Adipocyte (in vitro differentiated cells): Measurements from ENCODE around the gene NFIA.
"Not testable (repeated sequence)": the region's sequence is repeated elsewhere in the genome, so short reads cannot be mapped to it uniquely, and the experiment has no call there.

ENCODE experiments used
- DNase-seq: peaks from one replicate; pipeline ENCODE4 v3.0.0-alpha.2; 2015; ENCODE audit warnings: low read depth
- H3K27me3 ChIP-seq: replicated peaks from 2 replicates; pipeline ENCODE4 v1.7.0; 2013; ENCODE audit warnings: mild to moderate bottlenecking, low read length, moderate library complexity; ENCODE audit not compliant: control insufficient read depth, insufficient read depth
- H3K36me3 ChIP-seq: 2 replicates; pipeline ENCODE4 v1.7.0; 2013; ENCODE audit warnings: low read length, mild to moderate bottlenecking, moderate library complexity; ENCODE audit not compliant: control insufficient read depth, insufficient read depth, severe bottlenecking
- H3K4me1 ChIP-seq: 2 replicates; pipeline ENCODE4 v1.7.0; 2013; ENCODE audit warnings: mild to moderate bottlenecking, low read length, moderate library complexity; ENCODE audit not compliant: control insufficient read depth, insufficient read depth
- H3K4me3 ChIP-seq: 2 replicates; pipeline ENCODE4 v1.7.0; 2013; ENCODE audit warnings: mild to moderate bottlenecking, low read length, moderate library complexity
- H3K9ac ChIP-seq: 2 replicates; pipeline ENCODE4 v1.7.0; 2013; ENCODE audit warnings: mild to moderate bottlenecking, low read length, moderate library complexity
- H3K9me3 ChIP-seq: 2 replicates; pipeline ENCODE4 v1.7.0; 2013; ENCODE audit warnings: mild to moderate bottlenecking, low read length, moderate library complexity; ENCODE audit not compliant: control insufficient read depth

NFIA gene

DNA sequence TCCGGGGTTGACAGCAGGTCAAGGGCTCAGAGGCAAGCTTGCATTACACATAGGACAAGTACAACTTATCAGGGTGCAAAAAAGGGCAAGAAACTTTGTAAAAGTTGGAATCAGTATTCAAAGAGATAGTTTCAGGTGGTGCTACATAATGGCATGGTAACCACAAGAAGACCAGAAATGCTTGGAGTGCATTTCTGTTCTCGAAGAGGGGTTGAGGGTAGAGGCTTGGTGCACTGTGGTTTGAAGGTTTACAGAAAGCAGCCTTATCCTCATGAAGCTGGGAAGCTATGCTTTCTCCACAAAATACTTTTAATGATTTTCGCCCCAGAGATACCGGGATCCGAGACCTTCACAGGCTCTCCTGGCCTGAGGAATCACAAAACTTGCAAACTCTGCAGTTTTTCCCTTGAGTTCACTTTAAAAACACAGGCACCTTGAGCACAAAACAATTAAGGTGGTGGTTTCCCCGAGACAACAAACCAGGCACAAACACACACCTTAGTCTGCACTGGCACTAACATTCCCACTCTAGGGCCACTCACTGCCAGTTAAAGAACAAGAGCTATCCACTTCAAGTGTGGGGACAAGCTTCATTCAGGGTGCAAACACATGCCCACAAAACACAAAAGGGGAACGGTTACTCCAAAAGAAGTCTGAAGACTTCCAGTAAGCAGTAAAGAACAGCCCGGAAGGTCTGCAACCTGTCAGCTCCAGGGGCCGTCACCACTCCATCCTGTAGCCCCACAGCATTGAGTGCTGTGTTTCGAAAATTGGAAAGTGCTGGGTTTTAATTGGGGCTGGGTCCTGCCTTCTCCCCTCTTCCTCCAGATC lies 29.8 kb upstream of the NFIA start:
- H3K4me1 ChIP-seq: peaks cover 26% of the 10 kb centered on the region
- no peaks in the 10 kb centered on the region for H3K36me3 ChIP-seq
- DNase-seq: no peak
- peak overlapping the region; percentile 76 for H3K4me3 ChIP-seq
- no peaks in the 10 kb centered on the region for H3K27me3 ChIP-seq
- H3K9me3 ChIP-seq: no peaks in the 10 kb centered on the region
- no peak overlapping the region for H3K9ac ChIP-seq

DNA sequence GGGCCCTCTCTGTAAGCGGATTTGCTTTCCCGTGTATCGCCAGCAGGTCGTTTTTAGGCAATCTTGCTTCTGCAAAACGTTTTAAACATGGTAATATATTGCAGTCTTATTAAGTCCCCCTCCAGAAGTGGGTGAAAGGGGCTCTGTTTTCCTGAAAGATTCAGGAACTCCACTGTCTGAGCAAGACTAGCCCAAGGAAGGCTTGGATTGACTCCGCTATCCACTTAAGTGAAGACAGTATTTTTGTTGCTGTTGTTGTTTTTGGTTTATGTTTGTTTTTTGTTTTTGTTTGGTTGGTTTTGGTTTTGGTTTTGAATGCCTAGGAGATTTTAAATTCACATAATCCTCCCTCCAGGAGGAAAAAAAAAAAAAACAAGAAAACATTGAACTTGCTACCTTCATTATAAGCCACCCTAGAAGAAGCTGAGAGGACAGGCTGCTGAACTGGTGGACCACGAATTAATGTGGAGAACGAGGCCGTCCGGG lies 29.1 kb upstream of the NFIA start:
- Histone ChIP-seq H3K9me3 (no peaks in the 10 kb centered on the region), H3K4me3 (peak overlapping the region; percentile 76), H3K4me1 (peaks cover 26% of the 10 kb centered on the region), H3K36me3 (no peaks in the 10 kb centered on the region), H3K9ac (peak overlapping the region; percentile 61), H3K27me3 (no peaks in the 10 kb centered on the region)
- no peak for DNase-seq

DNA sequence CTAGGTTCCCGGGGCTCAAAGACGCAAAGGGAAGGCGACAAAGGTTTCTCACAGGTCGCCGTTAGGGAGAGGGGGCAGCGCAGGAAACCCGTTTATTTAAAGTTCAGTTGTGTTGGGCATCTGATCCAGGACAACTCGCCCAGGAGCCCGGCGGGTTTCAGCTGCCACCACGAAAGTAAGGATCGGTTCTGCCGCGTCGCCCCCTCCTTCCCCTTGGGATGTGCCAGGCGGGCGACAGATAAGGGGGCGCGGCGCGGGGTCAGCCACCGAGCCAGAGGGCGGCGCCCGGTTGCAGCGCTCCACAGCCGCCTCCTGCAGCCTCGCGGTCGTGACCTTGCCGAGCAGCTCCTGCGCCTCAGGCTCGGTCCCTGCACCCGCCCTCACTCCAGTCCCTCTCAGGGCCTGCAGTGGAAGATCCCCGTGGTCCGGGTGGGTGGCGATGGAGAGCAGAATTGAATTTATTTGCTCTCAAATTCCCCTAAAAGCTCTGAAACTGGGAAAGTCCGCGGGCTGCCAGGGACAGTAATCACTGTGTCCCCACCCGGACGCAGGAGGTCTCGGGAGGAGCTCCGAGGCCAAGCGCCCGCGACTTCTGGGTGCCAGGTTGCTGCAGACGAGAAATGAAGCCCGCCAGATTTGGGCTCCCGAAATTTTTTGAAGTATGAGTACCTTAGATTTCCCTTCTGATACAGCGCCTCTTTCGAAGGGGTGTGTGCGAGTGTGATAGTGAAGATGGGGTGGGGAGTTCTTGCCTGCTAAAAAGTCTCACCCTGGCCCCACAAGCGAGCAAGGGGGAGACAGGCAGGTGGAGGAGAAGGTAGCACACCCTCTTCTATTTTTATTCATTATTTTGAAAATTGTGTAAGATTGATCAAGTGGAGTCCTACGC lies 28.4 kb upstream of the NFIA start:
- DNase-seq: no peak
- Histone ChIP-seq H3K9ac (peak overlapping the region; percentile 61), H3K27me3 (no peaks in the 10 kb centered on the region), H3K4me1 (peaks cover 28% of the 10 kb centered on the region), H3K4me3 (peak overlapping the region; percentile 76), H3K36me3 (no peaks in the 10 kb centered on the region), H3K9me3 (no peaks in the 10 kb centered on the region)

DNA sequence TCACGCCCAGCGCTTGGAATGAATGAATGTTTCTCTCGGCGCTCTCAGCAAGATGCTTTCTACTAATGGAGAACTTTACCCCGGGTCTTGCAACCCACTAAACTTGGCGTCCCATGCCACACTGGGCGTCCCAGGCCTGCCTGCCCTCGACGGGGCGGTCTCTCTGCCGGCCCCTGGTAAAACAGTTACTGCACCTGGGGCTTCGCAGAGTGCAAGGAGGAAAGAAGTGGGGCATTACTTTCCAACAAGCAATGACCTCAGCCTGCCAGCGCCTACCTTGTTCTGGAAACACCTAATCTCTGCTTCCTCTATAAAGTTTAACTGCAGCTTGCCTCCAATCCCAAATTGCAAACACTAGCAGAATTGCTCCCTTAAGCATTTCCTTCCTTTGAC lies 27.8 kb upstream of the NFIA start:
- no peak for DNase-seq
- H3K4me3 ChIP-seq: no peak overlapping the region
- peaks cover 28% of the 10 kb centered on the region for H3K4me1 ChIP-seq
- no peaks in the 10 kb centered on the region for H3K27me3 ChIP-seq
- no peaks in the 10 kb centered on the region for H3K9me3 ChIP-seq
- no peaks in the 10 kb centered on the region for H3K36me3 ChIP-seq
- no peak overlapping the region for H3K9ac ChIP-seq

DNA sequence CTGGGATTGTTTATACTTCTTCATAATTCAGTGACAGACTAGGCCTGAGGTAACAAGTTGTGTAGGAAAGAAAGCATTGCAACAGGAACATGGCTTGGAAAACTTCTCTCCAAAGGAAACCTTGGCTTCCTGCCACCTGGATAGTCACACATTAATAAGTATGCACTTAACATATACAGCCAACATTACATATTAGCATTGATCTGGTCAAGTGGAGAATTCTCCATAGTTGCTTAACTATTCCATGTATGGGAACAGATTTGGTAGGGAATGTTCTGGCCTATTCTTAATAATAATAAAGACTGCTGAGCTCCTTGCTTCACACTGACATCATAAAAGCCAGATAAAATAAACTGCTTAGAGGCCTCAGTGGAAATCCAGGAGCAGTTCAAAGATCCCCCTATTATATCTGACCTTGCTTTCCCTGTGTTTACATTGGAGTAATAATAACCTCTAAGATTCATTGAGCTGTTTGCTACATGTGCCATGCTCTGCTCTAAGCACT lies 27.2 kb upstream of the NFIA start:
- Histone ChIP-seq H3K4me1 (peaks cover 25% of the 10 kb centered on the region), H3K27me3 (no peaks in the 10 kb centered on the region), H3K9ac (no peak overlapping the region), H3K4me3 (no peak overlapping the region), H3K36me3 (no peaks in the 10 kb centered on the region), H3K9me3 (no peaks in the 10 kb centered on the region)
- DNase-seq: peak; percentile 34

DNA sequence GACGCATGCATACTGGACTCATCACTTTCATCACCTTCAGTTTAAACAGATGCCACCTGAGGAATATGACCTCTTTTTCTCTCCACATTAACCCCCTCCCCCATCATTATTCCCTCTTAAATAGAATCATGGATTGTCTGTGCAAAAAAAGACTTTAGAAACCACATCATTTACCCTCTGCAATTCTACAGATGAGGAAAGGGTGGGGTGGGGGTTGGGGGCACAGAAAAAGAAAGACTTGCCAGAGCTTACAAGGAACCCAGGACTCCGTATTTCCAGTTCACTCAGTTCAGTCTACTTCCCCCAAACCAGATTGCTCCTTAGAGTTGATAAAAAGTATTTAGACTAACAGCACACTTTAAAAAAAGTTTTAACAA lies 26.2 kb upstream of the NFIA start:
- peak overlapping the region; percentile 92 for H3K9ac ChIP-seq
- peaks cover 24% of the 10 kb centered on the region for H3K4me1 ChIP-seq
- DNase-seq: no peak
- H3K36me3 ChIP-seq: no peaks in the 10 kb centered on the region
- no peaks in the 10 kb centered on the region for H3K9me3 ChIP-seq
- H3K4me3 ChIP-seq: peak overlapping the region; percentile 96
- H3K27me3 ChIP-seq: no peaks in the 10 kb centered on the region

DNA sequence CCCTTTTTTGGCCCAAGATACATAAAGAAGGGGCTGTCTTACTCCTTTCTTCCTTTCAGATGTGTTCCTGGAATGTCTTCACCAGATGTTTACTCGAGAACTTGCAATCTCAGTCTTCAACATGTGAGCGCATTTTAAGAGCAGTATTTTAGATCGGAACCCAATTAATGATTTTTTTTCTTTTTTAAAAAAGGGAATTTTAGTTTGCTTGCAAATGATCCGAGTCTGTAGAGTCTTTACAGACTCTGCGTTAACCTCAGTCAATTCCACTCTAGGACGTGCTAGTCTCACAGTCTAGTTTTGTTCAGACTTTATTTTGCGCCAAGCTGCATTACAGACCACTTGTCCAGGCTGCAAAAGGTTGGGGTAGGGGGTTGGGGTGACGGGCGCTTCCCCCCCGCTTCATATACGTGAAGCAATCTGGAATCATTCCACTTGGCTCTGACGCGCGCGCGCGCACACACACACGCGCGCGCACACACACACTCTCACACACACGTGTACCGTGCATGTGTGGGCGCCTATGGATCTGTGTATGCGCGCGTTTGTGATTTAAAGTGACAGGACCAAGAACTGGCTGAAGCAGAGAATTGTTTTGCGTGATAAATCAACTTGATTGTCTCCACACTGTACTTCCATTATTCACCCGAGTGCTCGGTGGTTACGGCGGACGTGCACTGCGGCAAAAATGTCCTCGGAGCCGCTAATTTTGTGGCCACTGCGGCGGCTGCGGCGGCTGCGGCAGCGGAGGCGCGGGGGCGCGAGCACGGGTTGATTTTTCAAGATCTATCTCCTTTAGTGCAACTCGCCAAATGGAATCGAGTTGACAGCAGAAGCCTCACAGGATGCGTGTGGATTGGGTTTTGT lies 25.6 kb upstream of the NFIA start:
- Histone ChIP-seq H3K9me3 (no peaks in the 10 kb centered on the region), H3K9ac (peak overlapping the region; percentile 92), H3K27me3 (no peaks in the 10 kb centered on the region), H3K36me3 (no peaks in the 10 kb centered on the region), H3K4me3 (peak overlapping the region; percentile 96), H3K4me1 (peaks cover 21% of the 10 kb centered on the region)
- DNase-seq: peak; percentile 79

DNA sequence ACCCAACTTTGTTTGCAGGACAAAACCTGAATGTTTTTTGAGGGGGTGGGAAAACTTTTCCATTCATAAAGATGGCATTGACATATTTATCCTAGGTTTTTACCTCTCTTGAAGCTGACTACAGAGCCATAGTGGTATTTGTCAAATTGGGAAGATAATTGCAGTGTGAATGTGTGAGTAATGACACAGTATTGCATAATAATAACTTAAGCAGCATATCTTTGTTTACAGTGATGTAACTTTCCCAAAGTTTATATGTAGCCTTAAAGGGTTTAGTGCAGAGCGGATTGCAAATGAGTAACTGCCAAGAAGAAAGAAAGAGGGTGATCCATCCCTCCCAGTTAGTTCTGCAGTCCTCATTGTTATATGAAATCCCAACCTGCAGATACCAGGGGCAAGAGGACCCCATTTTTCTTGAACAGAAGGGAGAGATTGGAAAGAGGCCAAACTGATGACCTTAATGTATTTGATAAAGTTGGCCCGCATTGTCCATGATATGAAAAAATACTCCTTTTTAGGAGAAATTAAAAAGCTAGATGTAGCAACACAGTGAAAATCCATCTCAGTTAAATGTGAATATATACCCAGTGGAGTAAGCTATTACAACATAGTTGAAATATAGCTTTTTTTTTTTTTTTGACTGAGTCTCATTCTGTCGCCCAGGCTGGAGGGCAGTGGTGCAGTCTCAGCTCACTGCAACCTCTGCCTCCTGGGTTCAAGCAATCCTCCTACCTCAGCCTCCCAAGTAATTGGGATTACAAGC lies 23.7 kb upstream of the NFIA start:
- Histone ChIP-seq H3K36me3 (no peaks in the 10 kb centered on the region), H3K9ac (no peak overlapping the region), H3K9me3 (no peaks in the 10 kb centered on the region), H3K4me1 (peaks cover 21% of the 10 kb centered on the region), H3K27me3 (no peaks in the 10 kb centered on the region), H3K4me3 (no peak overlapping the region)
- DNase-seq: no peak

DNA sequence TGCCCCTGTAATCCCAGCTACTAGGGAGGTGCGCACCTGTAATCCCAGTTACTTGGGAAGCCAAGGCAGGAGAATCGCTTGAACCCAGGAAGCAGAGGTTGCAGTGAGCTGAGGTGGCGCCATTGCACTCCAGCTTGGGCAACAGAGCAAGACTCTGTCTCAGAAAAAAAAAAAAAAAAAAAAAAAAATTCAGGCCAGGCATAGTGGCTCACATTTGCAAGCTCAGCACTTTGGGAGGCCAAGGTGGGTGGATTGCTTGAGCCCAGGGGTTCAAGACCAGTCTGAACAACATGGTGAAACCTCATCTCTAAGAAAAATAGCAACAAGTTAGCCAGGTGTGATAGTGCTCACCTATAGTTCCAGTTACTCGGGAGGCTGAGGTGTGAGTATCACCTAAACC lies 20.8 kb upstream of the NFIA start:
- H3K36me3 ChIP-seq, DNase-seq, H3K27me3 ChIP-seq, H3K9ac ChIP-seq, H3K4me1 ChIP-seq, H3K4me3 ChIP-seq, H3K9me3 ChIP-seq: not testable (repeated sequence)

DNA sequence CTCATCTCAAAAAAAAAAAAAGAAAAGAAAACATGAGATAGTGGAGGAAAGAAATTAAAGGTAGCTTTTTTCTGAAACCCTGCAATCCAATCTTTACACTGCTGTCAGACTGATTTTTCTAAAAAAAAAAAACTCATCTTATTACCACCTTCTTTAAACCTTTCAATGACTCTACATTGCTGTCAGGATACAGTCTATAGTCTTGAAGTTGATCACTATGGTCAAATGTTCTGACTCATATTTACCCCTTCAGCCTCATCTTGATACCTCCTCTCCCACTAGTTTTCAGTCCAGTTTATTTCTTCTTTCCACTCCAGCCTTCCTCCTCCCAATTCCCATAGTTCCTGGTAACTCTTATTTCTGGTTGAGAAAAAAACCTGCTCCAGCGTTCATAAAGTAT lies 17.7 kb upstream of the NFIA start:
- no peaks in the 10 kb centered on the region for H3K36me3 ChIP-seq
- H3K9ac ChIP-seq: no peak overlapping the region
- no peak overlapping the region for H3K4me3 ChIP-seq
- DNase-seq: no peak
- no peaks in the 10 kb centered on the region for H3K27me3 ChIP-seq
- H3K4me1 ChIP-seq: no peaks in the 10 kb centered on the region
- no peaks in the 10 kb centered on the region for H3K9me3 ChIP-seq
